G401 (cell line): Measurements from ENCODE around the gene DNAJC1. TPM values are rescaled to one million over a fixed set of nuclear protein-coding genes. Genes with fewer than 3 reads are reported as not detected.
"Not testable (repeated sequence)": the region's sequence is repeated elsewhere in the genome, so short reads cannot be mapped to it uniquely, and the experiment has no call there.

Experiments used
- DNase-seq: peaks from one replicate; pipeline ENCODE4 v3.0.0-alpha.2; 2015; ENCODE audit warnings: low spot score
- in situ Hi-C: cut with HindIII; loops from 2 replicates; pipeline ENCODE4 v1.10.0; 2016; ENCODE audit warnings: low sequenced_read_pairs, mixed read lengths
- total RNA-seq: library from RNA; depleted of rRNA; stranded (reverse); fragments of >200 nt; shearing (Covaris generic); gene quantifications from 2 replicates; pipeline ENCODE4 v1.2.3, GENCODE V29; 2014

DNAJC1 gene
- total RNA-seq, 1 experiment from 2014 or later, result 143 TPM

DNA sequence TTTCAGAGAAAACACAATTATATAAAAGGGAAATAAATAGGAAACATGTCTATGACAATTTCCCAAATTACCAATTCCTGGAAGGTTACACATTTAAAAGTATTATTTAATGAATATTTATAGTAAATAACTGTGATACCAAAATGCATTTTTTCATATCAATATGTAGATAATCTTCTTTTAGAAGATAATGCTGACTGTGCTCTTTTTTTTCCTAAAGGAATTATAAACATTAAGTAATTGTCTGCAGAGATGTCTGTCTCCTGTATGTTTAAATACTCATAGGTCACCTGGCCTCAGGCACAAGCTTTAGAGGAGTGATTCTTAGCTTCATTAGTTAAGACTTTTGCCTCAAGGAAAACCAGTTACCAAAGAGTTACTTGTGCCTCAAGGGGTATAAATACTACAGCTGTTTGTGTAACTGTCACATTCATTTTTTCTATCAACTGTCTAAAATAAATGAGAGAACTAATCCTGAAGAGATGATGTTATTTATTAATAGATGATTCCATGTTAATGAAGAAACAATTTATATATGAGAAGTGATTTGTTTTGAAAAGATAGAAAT, 77.1 kb downstream of the DNAJC1 start:
- in situ Hi-C loops, result no loop called here
- DNase-seq, result no peak

DNA sequence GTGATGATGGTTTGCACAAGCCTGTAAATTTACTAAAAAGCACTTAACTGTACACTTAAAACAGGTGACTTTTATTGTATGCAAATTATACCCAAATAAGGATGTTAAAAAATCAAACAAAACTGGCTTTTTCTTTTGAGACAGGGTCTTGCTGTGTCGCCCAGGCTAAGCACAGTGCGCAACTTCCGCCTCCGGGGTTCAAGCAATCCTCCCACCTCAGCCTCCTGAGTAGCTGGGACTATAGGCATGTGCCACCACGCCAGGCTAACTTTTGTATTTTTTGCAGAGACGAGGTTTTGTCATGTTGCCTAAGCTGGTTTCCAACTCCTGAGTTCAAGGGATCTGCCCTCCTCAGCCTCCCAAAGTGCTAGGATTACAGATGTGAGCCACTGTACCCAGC, 77.7 kb downstream of the DNAJC1 start:
- in situ Hi-C loops, result no loop called here

DNA sequence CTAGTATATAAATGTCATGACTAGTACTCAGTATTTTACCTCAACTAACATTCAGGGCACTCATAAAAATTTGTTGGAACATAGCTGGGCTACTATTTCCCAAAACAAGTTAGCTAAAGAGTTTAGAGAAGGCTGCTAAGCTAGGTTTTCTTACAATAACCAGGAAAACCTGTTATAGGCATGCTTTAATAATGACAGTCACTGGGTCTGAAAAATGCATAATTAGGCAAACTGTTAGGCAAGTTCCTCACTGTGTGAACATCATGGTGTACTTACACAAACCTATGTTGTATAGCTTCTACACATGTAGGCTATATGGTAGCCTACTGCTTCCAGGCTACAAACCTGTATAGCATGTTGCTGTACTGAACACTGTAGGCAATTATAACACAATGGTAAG, 79.0 kb downstream of the DNAJC1 start:
- DNase-seq, result no peak
- in situ Hi-C loops, result no loop called here

More for the DNA sequence above, 77.7 kb downstream of the DNAJC1 start:
- no peak for DNase-seq

DNA sequence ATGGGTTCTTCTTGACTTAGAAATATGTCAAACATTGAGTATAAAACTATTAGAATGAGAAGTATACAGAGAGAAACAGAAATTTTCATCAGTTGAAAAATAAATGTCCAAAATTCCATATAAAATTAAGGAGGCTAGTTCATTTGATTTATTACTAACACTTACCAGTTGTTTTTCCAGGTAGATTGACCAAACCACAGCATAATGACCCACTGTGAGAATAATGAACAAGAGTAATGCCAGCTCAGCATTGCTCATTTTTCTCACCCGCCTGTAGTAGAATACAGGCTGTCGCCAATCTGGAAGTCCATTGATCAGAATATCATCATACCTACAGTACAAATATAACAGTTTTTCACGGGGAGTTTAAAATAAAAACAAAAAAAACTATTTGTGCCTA, 82.9 kb downstream of the DNAJC1 start:
- in situ Hi-C loops, result no loop called here

DNA sequence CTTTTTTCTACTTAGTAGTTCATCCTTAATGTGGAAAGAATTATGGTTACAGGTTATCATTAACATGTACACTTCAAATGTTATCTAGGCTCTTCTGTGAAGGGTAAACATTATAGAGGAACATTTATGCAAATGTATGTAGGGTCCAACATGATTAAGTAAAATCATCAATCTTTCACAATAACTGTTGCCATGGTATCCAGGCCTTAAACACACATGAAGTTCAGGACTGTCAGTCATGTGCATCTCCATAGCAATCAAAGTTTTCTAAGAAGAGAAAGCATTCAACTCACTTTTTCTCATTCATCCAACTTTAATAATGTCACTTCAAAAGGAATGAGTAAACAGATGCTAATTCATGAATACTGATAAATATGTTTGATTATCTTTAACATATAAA, 83.6 kb downstream of the DNAJC1 start:
- in situ Hi-C loops, result no loop called here
- no peak for DNase-seq

More for the DNA sequence above, 82.9 kb downstream of the DNAJC1 start:
- DNase-seq, result no peak

DNA sequence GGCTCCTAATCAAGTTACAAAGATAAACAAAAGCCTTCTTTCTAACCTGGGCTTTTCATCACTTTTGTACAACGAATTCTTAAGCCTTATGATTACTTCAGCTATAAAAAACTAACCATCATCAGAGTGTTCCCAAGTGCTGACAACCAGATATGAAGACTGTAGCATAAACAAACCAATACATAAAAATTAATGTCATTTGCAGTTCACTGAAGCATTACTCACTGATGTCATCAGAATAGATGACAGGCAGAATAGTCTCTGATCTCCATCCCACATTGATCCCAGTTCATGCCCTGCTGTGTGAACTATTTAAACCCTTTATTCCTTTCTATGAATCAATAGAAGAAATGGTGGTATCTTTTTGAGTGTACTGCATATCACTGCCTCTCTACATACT, 84.4 kb downstream of the DNAJC1 start:
- DNase-seq, result no peak
- in situ Hi-C loops, result no loop called here

DNA sequence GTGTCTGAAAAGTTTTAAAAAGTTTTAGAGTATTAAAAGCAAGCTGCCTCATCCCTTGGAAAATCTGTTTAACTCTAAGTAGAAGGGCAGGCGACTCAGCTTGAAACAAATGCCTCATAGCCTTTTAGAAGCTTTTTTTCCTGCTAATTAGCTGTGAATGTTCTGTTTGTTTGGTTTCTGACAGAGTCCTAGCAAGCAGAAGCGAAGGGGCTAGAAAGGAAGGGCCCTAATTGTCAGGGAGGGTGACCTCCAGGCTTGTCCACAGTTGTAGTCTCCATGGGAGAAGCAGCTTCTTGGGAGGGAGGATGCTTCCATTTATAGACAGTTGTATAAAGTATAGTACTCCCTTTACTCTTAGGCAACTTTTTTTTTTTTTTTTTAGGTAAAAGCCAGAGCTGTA, 90.9 kb downstream of the DNAJC1 start:
- DNase-seq, result no peak
- in situ Hi-C loops, result loop anchor here (5.0 kb wide), 1 partner anchor 35 kb away; no protein-coding TSS in a partner anchor

DNA sequence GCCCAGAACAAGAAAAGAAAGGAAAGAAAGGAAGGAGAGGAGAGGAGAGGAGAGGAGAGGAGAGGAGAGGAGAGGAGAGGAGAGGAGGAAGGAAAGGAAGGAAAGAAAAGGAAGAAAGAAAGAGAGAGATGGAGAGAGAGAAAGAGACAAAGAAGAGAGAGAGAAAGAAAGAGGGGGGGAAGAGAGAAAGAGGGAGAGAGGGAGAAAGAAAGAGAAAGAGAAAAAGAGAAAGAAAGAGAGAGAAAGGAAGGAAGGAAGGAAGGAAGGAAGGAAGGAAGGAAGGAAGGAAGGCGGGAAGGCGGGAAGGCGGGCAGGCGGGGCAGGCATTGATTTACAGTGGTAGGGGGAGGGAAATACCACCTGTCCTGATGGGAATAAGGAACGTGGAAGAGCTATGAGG, 92.7 kb downstream of the DNAJC1 start:
- in situ Hi-C loops, result loop anchor here (5.0 kb wide), 1 partner anchor 33 kb away; no protein-coding TSS in a partner anchor
- no peak for DNase-seq

DNA sequence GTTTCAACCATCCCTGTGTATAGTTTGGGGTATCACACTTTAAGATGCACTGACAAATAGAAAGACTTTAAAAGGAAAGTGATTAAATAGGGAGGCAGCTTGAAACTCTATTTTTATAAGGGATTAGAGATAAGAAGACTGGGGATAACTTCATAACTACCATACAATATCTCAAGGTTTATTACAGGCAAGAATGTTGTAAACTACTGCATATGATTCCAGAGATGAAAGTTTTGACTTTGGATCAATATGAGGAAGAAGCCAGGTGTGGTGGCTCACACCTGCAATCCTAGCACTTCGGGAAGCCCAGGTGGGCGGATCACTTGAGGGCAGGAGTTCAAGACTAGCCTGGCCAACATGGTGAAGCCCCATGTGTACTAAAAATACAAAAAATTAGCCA, 96.1 kb downstream of the DNAJC1 start:
- no peak for DNase-seq
- in situ Hi-C loops, result no loop called here

DNA sequence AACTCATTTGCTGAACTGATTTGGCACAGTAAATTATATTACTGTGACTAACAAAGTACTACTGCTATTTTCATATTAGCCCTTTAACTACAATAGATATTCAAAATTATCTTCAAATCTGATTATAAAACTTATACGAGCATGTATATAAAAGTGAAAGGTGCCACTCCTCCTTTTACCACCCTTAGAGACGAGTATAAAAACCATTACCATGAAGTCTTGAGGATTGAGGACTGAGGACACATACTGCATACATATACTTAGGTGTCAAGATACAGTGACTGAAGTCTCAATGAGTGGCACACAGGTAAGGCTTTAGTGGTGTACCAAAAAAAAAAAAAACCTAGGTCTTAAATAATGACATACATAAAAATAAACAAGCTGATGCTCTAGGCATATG, 98.6 kb downstream of the DNAJC1 start:
- in situ Hi-C loops, result no loop called here
- DNase-seq, result no peak

DNA sequence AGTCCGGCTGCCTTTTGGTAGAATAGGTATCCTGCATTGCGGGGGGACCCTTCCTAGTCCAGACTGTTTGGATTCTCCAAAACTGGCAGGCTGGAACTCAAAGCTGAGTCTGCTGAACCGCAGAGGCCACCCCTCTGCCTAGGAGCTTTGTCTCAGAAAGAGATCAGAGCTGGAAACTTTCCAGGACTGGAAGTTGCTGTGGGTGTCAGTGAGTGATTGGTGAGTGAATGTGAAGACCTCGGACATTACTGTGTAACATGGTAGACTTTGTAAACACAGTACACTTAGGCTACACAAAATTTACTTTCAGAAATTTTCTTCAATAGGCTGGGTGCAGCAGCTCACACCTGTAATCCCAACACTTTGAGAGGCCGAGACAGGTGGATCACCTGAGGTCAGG, 103.8 kb downstream of the DNAJC1 start:
- in situ Hi-C loops, result no loop called here

DNA sequence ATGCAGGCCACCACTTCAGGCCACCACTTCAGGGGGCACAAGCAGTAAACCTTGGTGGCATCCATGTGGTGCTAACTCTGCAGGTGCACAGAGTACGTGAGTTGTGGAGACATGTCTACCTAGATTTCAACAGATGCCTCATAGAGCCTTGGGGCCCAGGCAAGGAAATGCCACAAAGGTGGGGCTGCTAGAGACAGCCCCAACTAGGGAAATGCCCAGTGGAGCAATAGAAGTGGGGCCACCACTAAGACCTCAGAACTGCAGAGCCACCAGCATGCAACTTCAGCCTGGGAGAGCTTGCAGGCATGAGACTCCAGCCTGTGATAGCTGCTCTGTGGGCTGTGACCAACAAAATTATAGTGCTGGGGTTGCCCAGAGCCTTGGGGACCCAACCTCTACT, 107.6 kb downstream of the DNAJC1 start:
- DNase-seq, result no peak
- in situ Hi-C loops, result no loop called here

More for the DNA sequence above, 103.8 kb downstream of the DNAJC1 start:
- no peak for DNase-seq

DNA sequence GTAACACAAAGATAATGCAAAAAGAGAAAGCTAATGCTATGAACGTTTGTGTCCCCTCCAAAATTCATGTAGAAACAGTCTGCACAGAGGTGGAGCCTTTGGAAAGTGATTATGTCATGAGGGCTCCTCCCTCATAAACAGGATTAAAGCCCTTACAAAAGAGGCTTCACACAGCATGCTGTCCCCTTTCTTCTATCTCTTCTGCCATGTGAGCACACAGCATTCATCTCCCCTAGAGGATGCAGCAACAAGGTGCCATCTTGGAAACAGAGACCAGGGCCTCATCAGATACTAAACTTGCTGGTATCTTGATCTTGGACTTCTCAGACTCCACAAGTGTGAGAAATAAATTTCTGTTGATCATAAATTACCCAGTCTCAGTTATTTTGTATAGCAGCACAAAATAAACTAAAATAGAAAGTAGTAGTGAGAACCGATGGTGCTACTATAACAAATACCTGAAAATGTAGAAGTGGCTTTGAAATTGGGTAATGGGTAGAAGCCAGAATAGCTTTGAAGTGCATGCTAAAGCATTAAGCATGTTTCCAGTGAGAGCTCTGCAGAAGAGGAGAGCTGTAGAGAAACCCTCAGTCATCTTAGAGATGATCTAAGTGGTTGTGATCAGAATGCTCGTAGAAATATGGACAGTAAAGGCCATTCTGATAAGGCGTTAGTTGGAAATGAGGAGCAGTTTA, 108.7 kb downstream of the DNAJC1 start:
- in situ Hi-C loops, result no loop called here
- no peak for DNase-seq

DNA sequence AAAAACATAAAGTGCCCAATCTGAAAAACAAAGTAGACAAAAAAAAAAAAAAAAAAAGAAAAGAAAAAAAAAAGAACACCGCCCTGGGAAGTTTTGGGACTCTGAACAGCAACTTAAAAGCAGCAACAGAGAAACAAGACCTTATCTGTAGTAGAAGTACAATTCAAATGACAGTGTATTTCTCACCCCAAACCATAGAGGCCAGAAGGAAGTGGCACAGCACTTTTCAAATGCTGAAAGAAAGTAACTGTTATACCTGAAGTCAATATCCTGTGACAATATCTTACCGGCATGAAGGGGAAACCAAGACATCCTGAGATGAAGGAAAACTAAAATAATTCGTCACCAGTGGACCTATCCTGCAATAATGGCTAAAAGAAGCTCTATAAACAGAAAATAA, 112.1 kb downstream of the DNAJC1 start:
- in situ Hi-C loops, result no loop called here
- DNase-seq, result no peak

DNA sequence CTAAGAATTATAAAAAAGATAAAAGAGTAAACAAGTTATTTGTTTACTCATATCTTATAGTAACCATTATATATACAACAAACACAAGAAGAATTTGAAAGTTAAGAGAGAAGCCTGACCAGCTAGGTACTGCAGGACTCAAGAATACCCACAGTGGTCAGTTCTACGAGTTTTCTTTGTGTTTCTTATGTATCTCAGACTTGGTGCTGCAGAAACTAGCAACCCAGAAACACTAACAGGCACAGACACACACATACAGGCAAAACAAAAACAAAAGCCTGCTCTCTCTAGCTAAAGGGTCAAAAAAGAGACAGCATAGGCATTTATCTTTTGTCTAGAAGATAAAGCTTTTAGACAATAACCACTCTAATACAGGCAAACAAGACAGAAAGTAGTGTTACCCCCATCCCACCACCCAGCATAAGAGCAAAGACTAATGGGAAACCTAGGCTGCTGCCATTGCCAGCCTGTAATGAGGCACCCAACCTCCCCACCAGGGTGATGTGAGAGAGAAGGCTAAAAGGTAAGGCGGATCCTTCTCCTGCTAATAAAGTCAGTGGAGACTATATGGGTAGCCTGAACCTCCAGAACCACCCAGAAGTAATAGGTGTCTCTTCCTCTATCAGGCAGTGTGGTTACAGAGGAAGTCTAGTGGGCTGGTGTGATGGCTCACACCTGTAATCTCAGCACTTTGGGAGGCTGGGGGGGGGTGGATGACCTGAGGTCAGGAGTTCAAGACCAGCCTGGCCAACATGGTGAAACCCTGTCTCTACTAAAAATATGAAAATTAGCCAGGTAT, 113.9 kb downstream of the DNAJC1 start:
- in situ Hi-C loops, result no loop called here

DNA sequence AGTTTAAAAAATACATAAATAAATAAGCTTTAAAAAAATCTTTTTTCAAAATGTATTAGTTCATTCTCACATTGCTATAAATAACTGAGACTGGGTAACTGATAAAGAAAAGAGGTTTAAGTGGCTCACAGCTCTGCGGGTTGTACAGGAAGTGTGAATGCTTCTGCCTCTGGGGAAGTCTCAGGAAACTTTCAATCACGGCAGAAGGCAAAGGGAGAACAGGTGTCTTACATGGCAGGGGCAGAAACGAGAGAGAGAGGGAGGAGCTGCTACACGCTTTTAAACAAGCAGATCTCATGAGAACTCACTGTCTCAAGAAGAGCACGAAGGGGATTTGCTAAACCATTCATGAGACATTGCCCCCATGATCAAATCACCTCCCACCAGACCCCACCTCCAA, 114.6 kb downstream of the DNAJC1 start:
- in situ Hi-C loops, result no loop called here

More for the DNA sequence above, 113.9 kb downstream of the DNAJC1 start:
- DNase-seq, result no peak

DNA sequence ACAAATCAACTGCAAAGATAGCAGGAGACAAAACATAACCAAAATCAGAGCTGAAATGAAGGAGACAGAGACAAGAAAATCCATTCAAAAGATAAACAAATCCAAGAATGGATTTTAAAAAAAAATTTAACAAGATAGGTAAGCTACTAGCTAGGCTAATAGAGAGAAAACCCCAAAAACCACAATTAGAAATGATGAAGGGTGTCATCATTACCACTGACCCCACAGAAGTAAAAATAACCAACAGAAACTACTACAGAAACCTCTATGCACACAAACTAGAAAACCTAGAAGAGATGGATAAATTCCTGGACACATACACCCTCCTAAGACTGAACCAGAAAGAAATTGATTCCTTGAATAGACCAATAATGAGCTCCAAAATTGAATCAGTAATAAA, 117.6 kb downstream of the DNAJC1 start:
- in situ Hi-C loops, result no loop called here
- no peak for DNase-seq

More for the DNA sequence above, 114.6 kb downstream of the DNAJC1 start:
- DNase-seq, result no peak

DNA sequence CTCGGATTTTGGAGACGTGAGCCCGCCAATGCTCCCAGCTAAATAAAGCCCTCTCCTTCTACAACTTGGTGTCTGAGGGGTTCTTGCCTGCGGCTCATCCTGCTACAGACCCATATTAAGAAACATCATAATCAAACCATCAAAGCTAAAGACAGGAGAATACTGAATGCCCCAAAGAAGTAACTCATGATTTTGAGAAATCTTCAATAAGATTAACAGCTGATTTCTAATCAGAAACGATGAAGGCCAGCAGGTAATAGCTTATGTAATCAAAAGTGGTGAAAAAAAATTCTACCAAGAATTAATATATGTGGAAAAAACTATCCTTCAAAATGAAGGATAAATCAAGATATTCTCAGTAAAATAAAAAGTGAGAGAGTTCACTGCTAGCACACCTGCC, 130.3 kb downstream of the DNAJC1 start:
- DNase-seq, result no peak
- in situ Hi-C loops, result no loop called here

DNA sequence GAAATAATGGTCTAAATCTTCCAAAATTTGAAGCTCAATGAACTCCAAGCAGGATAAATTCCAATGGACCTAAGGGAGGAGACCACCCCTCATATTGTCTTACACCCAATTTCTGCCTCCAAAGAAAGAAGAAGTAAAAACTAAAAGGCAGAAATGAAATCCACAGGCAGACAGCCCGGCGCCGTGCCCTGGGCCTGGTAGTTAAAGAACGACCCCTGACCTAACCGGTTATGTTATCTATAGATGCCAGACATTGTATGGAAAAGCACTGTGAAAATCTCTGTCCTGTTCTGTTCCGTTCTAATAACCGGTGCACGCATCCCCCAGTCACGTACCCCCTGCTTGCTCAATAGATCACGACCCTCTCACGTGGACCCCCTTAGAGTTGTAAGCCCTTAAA, 130.8 kb downstream of the DNAJC1 start:
- DNase-seq, in situ Hi-C loops: not testable (repeated sequence)

DNA sequence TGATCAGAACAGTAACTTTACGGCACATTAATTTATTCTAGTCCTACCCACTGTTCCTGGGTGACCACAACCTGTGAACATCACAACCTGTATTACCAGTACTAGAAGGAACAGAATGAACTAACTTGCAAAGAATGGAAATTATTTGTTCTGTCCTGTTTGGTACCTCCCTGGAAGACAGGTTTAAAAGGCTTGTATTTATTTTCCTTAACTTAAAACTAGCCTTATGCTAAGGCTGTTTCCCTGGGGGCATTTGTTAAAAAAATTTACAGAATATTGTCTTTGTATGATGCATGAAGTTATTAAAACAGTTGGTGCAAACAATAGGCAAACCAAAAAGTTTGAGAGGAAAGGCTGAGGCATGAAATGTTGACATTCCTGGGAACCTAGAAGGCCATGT, 132.7 kb downstream of the DNAJC1 start:
- in situ Hi-C loops, result no loop called here
- no peak for DNase-seq
